H1 (cell line): ENCODE data around the gene PABPN1.

Experiments used
- CTCF ChIP-seq, 3 experiments: IDR thresholded peaks; 1 replicate in 2 of 3; 2 replicates in 1 of 3; pipeline versions ENCODE4 v1.5.1 to v1.6.1; 2011; ENCODE audit warnings: low read length in 3 of 3, mild to moderate bottlenecking in 3 of 3, inconsistent platforms in 2 of 3, low read depth in 1 of 3, moderate library complexity in 1 of 3; ENCODE audit not compliant: insufficient read depth in 1 of 3; ENCODE audit errors: control extremely low read depth in 1 of 3
- EZH2 ChIP-seq: fragments of 200-600 bp; sonication (generic); IDR thresholded peaks from 2 replicates; pipeline ENCODE4 v1.7.1; 2012; ENCODE audit warnings: low read depth, mild to moderate bottlenecking, moderate library complexity, low read length, inconsistent platforms; ENCODE audit not compliant: severe bottlenecking
- POLR2A ChIP-seq, 2 experiments: IDR thresholded peaks; 1 replicate in 1 of 2; 2 replicates in 1 of 2; pipeline ENCODE4 v1.6.1; 2011; ENCODE audit warnings: low read depth in 2 of 2, low read length in 2 of 2, mild to moderate bottlenecking in 2 of 2; ENCODE audit errors: control extremely low read depth in 1 of 2
- POLR2AphosphoS5 ChIP-seq: IDR thresholded peaks from 2 replicates; pipeline ENCODE4 v1.6.1; 2011; ENCODE audit warnings: low read depth, low read length
- RAD21 ChIP-seq, 2 experiments: IDR thresholded peaks in 1 of 2; conservative IDR thresholded peaks in 1 of 2; 2 replicates each; pipeline ENCODE4 v1.6.1; 2011; ENCODE audit warnings: low read depth in 2 of 2, low read length in 2 of 2, improper control_type of control experiment in 1 of 2, inconsistent platforms in 1 of 2, mild to moderate bottlenecking in 1 of 2, moderate library complexity in 1 of 2
- RFX5 ChIP-seq: IDR thresholded peaks from 2 replicates; pipeline ENCODE4 v1.6.1; 2011; ENCODE audit warnings: low read depth, low read length, improper control_type of control experiment, borderline replicate concordance
- TAF1 ChIP-seq: IDR thresholded peaks from 2 replicates; pipeline ENCODE4 v1.6.1; 2011; ENCODE audit warnings: mild to moderate bottlenecking, low read depth, low read length

DNA sequence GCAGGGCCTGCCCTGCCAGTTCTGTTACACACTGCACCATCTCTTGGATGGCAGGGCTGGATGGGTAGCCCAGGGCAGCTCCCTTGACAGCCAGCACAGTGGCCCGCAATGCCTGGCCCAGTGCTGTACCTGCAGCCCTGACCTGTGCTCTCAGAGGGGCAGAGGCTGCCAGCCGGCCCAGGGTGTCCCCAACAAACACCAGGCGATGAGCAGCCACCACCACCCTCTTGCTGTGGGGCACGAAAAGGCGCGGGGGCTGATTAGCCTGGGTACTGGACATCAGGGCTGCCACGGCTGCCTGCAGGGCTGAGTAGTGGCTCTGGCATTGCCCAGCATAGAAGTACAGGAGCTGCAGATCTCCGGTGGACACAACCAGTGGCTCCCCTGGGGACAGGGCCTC is 36.0 kb downstream of the PABPN1 start:
- TF ChIP-seq RAD21 (IDR thresholded peaks at IDR 0.05 in 1 of 2, conservative IDR thresholded peaks at IDR 0.05 in 1 of 2; ENCODE audit: low read depth in 2 of 2, low read length in 2 of 2) (no peak), CTCF (IDR thresholded peaks at IDR 0.05; ENCODE audit: control extremely low read depth in 1 of 3, insufficient read depth in 1 of 3, low read depth in 1 of 3, low read length in 3 of 3) (no peak), TAF1 (no peak), RFX5 (no peak), POLR2AphosphoS5 (no peak), POLR2A (IDR thresholded peaks at IDR 0.05; ENCODE audit: control extremely low read depth in 1 of 2, low read depth in 2 of 2, low read length in 2 of 2) (no peak), EZH2 (no peak)
